GM12878 (cell line): ENCODE results near the gene TPST1. TPM values are rescaled to one million over a fixed set of nuclear protein-coding genes. Genes with fewer than 3 reads are reported as not detected.
"Not testable (repeated sequence)": the region's sequence is repeated elsewhere in the genome, so short reads cannot be mapped to it uniquely, and the experiment has no call there.

ENCODE experiments used
- ATAC-seq: fragments of 200-7000 bp; cut with Tn5 transposase; 3 replicates; pipeline ENCODE4 v1.9.1; 2020; ENCODE audit warnings: mild to moderate bottlenecking, moderate library complexity
- BruUV-seq: library from RNA; stranded (reverse); fragments of 400-500 nt; replicated peaks from 2 replicates; lab custom pipeline; 2021; lab: Mats Ljungman, UMichigan
- CTCF ChIA-PET: fragments of 300-600 bp; sonication (Branson Sonifier 250); formaldehyde crosslinking; extraction: SDS; loops from one replicate; lab custom pipeline; 2021; ENCODE audit warnings: inconsistent platforms; lab: Yijun Ruan, JAX
- POLR2A ChIA-PET: fragments of 350-600 bp; formaldehyde crosslinking; extraction: SDS; loops from one replicate; lab custom pipeline; 2021; ENCODE audit warnings: inconsistent platforms; lab: Charles Lee
- RAD21 ChIA-PET: fragments of 300-600 bp; sonication (Branson Sonifier 250); formaldehyde crosslinking; loops from one replicate; lab custom pipeline; 2023; ENCODE audit warnings: antibody characterized with exemption; ENCODE audit not compliant: unreplicated experiment; lab: Charles Lee
- SMC1A ChIA-PET: fragments of 300-600 bp; sonication (Branson Sonifier 250); formaldehyde crosslinking; loops from one replicate; lab custom pipeline; 2023; ENCODE audit not compliant: unreplicated experiment, uncharacterized antibody; lab: Charles Lee
- DNase-seq: peaks from one replicate; pipeline ENCODE4 v3.0.0-alpha.2; 2011; ENCODE audit warnings: low read depth, low spot score
- FAIRE-seq: peaks from 3 replicates; lab custom pipeline; 2011; peaks lifted over from hg19 to GRCh38; lab: Jason Lieb, UNC
- H2AFZ ChIP-seq: 2 replicates; pipeline ENCODE4 v1.6.0; 2011; ENCODE audit warnings: low read depth, low read length, control low read depth; ENCODE audit not compliant: control insufficient read depth
- H3K27ac ChIP-seq: 2 replicates; pipeline ENCODE4 v1.5.1; 2011; ENCODE audit warnings: control low read depth; ENCODE audit not compliant: control insufficient read depth, insufficient read depth
- H3K27me3 ChIP-seq, 2 experiments: replicated peaks in 1 of 2; 2 replicates each; pipeline versions ENCODE4 v1.6.0 to v1.6.1; 2011; ENCODE audit warnings: low read length in 1 of 2; ENCODE audit not compliant: control insufficient read depth in 2 of 2, insufficient read depth in 2 of 2
- H3K36me3 ChIP-seq, 2 experiments: 2 replicates each; pipeline ENCODE4 v1.5.1; 2011; ENCODE audit warnings: low read length in 1 of 2; ENCODE audit not compliant: control insufficient read depth in 2 of 2, insufficient read depth in 2 of 2
- H3K4me1 ChIP-seq: 2 replicates; pipeline ENCODE4 v1.6.1; 2011; ENCODE audit warnings: mild to moderate bottlenecking, low read length, moderate library complexity, mixed read lengths; ENCODE audit not compliant: control insufficient read depth, insufficient read depth
- H3K4me2 ChIP-seq: 2 replicates; pipeline ENCODE4 v1.6.0; 2011; ENCODE audit warnings: control low read depth; ENCODE audit not compliant: control insufficient read depth, insufficient read depth
- H3K4me3 ChIP-seq: fragments of 200-600 bp; sonication (generic); 2 replicates; pipeline ENCODE4 v1.5.1; 2016
- H3K79me2 ChIP-seq: 2 replicates; pipeline ENCODE4 v1.6.0; 2011; ENCODE audit warnings: low read length; ENCODE audit not compliant: control insufficient read depth, insufficient read depth
- H3K9ac ChIP-seq: 2 replicates; pipeline ENCODE4 v1.8.0; 2011; ENCODE audit warnings: low read length, control low read depth, mixed read lengths; ENCODE audit not compliant: control insufficient read depth, insufficient read depth
- H3K9me3 ChIP-seq: replicated peaks from 3 replicates; pipeline ENCODE4 v1.5.1; 2011; ENCODE audit warnings: mild to moderate bottlenecking, low read length; ENCODE audit not compliant: control insufficient read depth, insufficient read depth
- H4K20me1 ChIP-seq: 2 replicates; pipeline ENCODE4 v1.6.0; 2011; ENCODE audit not compliant: control insufficient read depth, insufficient read depth
- E4F1 ChIP-seq: fragments of 450-650 bp; IDR thresholded peaks from 2 replicates; pipeline ENCODE4 v1.6.1; 2018; ENCODE audit warnings: borderline replicate concordance, mild to moderate bottlenecking; ENCODE audit not compliant: partially characterized antibody
- KAT2A ChIP-seq: conservative IDR thresholded peaks from 2 replicates; pipeline ENCODE4 v1.6.1; 2011; ENCODE audit warnings: low read depth, low read length; ENCODE audit not compliant: control insufficient read depth
- NFYB ChIP-seq: IDR thresholded peaks from 2 replicates; pipeline ENCODE4 v1.6.1; 2011; ENCODE audit warnings: low read depth, mild to moderate bottlenecking, low read length, improper control_type of control experiment, moderate library complexity; ENCODE audit not compliant: insufficient read depth
- POLR2AphosphoS2 ChIP-seq: IDR thresholded peaks from 2 replicates; pipeline ENCODE4 v1.6.1; 2011; ENCODE audit warnings: low read depth, mild to moderate bottlenecking, low read length, improper control_type of control experiment, moderate library complexity
- SMC3 ChIP-seq: IDR thresholded peaks from 2 replicates; pipeline ENCODE4 v1.6.1; 2011; ENCODE audit warnings: low read length, improper control_type of control experiment, borderline replicate concordance
- STAT3 ChIP-seq: IDR thresholded peaks from 2 replicates; pipeline ENCODE4 v1.6.1; 2011; ENCODE audit warnings: low read depth, low read length, improper control_type of control experiment
- USF1 ChIP-seq: IDR thresholded peaks from 2 replicates; pipeline ENCODE4 v1.6.1; 2011; ENCODE audit warnings: borderline replicate concordance, low read depth, mild to moderate bottlenecking, moderate library complexity, mixed read lengths, low read length; ENCODE audit not compliant: insufficient read depth; ENCODE audit errors: extremely low read length
- ZSCAN29 ChIP-seq: fragments of 450-650 bp; IDR thresholded peaks from 2 replicates; pipeline ENCODE4 v1.6.1; 2017; ENCODE audit warnings: mild to moderate bottlenecking, moderate library complexity
- WGBS: methylation state at CpG from one replicate; pipeline ENCODE4 v1.1.6; 2016; ENCODE audit warnings: low lambda C conversion rate; ENCODE audit not compliant: insufficient replicate concordance, insufficient coverage; ENCODE audit errors: missing lambda C conversion rate; 5-methylcytosine and 5-hydroxymethylcytosine counted together
- in situ Hi-C: fragments of 300-500 bp; cut with MboI; formaldehyde crosslinking; loops from 9 replicates; pipeline ENCODE4 v1.14.3; 2018; ENCODE audit warnings: mixed read lengths
- intact Hi-C: fragments of 100-400 bp; cut with micrococcal nuclease; formaldehyde crosslinking; loops from one replicate; pipeline ENCODE4 v1.14.2; 2022; ENCODE audit not compliant: unreplicated experiment
- polyA plus RNA-seq, 11 experiments: library from polyadenylated mRNA; depleted of rRNA in 4 of 11; unstranded in 6 of 11; stranded (reverse) in 5 of 11; fragments of >200 nt; fragmentation: Nextera tagmentation in 4 of 11; fragmentation: Illumina TruSeq in 1 of 11; extraction: Ambion mirVana in 4 of 11; extraction: Trizol in 1 of 11; gene quantifications; 1 replicate in 1 of 11; 2 replicates in 10 of 11; pipeline versions ENCODE4 v1.2.1 to v1.2.3, GENCODE V29; 2011 to 2016; ENCODE audit warnings: inconsistent platforms in 2 of 11, missing spikeins in 2 of 11, low read depth in 1 of 11
- total RNA-seq, 4 experiments: library from RNA; depleted of rRNA in 3 of 4; stranded (reverse); fragments of >200 nt in 3 of 4; fragmentation: Illumina TruSeq in 1 of 4; extraction: Trizol in 1 of 4; gene quantifications; 2 replicates each; pipeline versions ENCODE4 v1.2.1 to v1.2.3, GENCODE V29; 2013 to 2021

The TPST1 gene
- total and polyA plus RNA-seq, 10 of the 15 experiments (the other 5 are each of a cell fraction or from before 2014, with no cell fraction given), result 1.1 to 10.6 (median 7.5) TPM

DNA sequence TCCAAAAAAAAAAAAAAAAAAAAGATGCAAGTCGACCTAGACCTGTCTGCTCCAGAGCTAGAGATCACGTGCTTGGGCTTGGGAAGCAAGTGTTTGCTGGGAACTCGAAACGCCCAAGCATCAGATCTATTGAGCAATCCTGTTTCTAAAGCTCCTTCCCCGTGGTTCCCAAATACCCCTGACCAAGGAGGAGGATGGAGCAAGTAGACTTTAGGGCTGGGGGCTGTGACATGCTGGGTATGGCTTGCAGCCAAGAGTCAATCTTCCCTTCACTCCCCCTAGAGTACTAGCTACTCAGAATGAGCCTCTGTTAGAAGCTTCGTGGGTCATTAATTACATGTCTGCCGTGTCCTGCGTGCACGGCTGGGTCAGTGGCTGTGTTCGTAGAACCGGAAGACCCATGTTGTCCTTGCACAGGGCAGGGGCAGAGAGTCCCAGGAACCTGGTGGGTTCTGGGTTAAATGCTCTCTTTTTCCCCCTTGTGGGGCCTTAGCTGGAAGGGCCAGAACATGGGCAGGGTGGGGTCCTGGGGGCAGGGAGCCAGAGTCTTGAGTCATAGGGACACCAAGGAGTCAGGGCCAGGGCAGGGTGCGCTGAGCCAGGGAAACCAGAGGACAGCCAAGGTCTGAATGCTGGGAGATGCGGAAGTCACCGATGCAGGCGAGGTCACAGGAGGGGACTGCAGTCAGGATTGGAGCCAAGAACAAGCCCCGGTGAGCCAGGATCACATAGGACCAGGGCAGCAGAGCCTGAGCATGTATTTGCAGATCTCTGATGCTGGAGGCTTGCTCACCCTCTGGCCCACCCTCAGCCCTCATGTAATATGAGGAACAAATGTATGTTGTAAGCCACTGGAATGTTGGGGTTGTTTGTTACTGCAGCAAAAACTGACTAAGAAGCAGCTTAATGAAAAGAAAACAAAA, 34.6 kb upstream of the TPST1 start:
- ChIA-PET SMC1A (interaction anchor here (1.0 to 1.5 kb wide), 2 partner anchors 11 to 13 kb away, joined by 3 to 5 read pairs; no protein-coding TSS in a partner anchor), POLR2A (no interaction called here), CTCF (no interaction called here), RAD21 (no interaction called here)
- no peaks in the 10 kb centered on the region for H3K4me1 ChIP-seq
- DNase-seq (no peak), ATAC-seq (no peak), FAIRE-seq (no peak)
- TF ChIP-seq ZSCAN29, result no peak
- TF ChIP-seq E4F1, result no peak
- TF ChIP-seq POLR2AphosphoS2, result no peak
- no peak for TF ChIP-seq NFYB
- no peak for TF ChIP-seq STAT3
- no peak for TF ChIP-seq SMC3
- TF ChIP-seq KAT2A, result no peak
- no peak for TF ChIP-seq USF1
- H4K20me1 ChIP-seq, result no peaks in the 10 kb centered on the region
- intact Hi-C loops (no loop called here), in situ Hi-C loops (no loop called here)
- no peak overlapping the region for H2AFZ ChIP-seq
- H3K79me2 ChIP-seq, result no peaks in the 10 kb centered on the region
- H3K4me3 ChIP-seq, result no peak overlapping the region
- H3K27ac ChIP-seq, result no peak overlapping the region
- no peaks in the 10 kb centered on the region for H3K9me3 ChIP-seq
- no TSS peak for BruUV-seq
- H3K27me3 ChIP-seq, result no peaks in the 10 kb centered on the region
- no peak overlapping the region for H3K9ac ChIP-seq
- H3K36me3 ChIP-seq, result no peaks in the 10 kb centered on the region
- H3K4me2 ChIP-seq, result no peak overlapping the region
- 45% methylated on average over 15 of the region's 16 CpGs for WGBS

DNA sequence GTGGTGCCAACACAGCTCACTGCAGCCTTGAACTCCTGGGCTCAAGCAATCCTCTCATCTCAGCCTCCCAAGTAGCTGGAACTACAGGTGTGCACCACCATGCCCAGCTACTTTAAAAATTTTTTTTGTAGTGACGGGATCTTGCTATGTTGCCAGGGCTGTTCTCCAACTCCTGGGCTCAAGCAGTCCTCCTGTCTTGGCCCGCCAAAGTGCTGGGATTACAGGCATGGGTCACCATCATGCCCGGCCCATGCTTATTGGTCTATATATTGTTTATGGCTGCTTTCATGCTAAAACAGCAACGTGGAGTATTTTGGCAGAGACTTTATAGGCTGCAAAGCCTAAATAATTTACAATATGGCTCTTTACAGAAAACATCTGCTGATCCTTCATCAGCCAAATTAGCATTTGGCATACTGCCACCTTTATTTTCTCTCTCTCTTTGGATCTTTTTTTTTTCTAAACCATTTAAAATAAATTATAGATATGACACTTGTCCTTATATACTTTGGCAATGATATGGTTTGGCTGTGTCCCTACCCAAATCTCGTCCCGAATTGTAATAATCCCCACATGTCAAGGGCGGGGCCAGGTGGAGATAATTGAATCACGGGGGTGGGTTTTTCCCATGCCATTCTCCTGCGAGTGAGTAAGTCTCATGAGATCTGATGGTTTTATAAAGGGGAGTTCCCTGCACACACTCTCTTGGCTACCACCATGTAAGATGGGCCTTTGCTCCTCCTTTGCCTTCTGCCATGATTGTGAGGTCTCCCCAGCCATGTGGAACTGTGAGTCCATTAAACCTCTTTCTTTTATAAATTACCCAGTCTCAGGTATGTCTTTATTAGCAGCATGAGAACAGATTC, 32.4 kb upstream of the TPST1 start:
- RAD21 ChIA-PET, H3K9ac ChIP-seq, SMC1A ChIA-PET, H4K20me1 ChIP-seq, H3K9me3 ChIP-seq, DNase-seq, H3K4me1 ChIP-seq, CTCF ChIA-PET, FAIRE-seq, H3K27me3 ChIP-seq, H3K4me3 ChIP-seq, intact Hi-C loops, H3K4me2 ChIP-seq, H3K79me2 ChIP-seq, H3K36me3 ChIP-seq, in situ Hi-C loops, BruUV-seq, H3K27ac ChIP-seq, H2AFZ ChIP-seq: not testable (repeated sequence)
- POLR2A ChIA-PET, result interaction anchor here (1.2 kb wide), 1 partner anchor 12 kb away, joined by 6 read pairs; no protein-coding TSS in a partner anchor
- WGBS, result 34% methylated on average over 9 of the region's 9 CpGs
- ATAC-seq, result peak; percentile 43; the same call in 2 of the 3 replicates
